Erythroblast (primary cell): Measurements from ENCODE around the gene C2.

Experiments used
- GATA1 ChIP-seq: IDR thresholded peaks from 2 replicates; pipeline ENCODE4 v1.6.1; 2011; ENCODE audit warnings: low read depth, mild to moderate bottlenecking, control low read depth, low read length, moderate library complexity
- POLR2A ChIP-seq: IDR thresholded peaks from 2 replicates; pipeline ENCODE4 v1.6.1; 2011; ENCODE audit warnings: mild to moderate bottlenecking, low read length

- TF ChIP-seq POLR2A (no peak), GATA1 (no peak)
Observed at GRCh38 chr6:31968326-31968725, 40.8 kb downstream of the C2 start.
